ENCODE results near the gene VPS13D.

VPS13D gene

GRCh38 chr1:12195416-12195815 is 34.4 kb upstream of the VPS13D start:
- Histone ChIP-seq H3K9me3 (ENCODE audit: control insufficient read depth, insufficient read depth, low read length) (no peaks in the 10 kb centered on the region), H3K4me2 (ENCODE audit: low read length) (no peak overlapping the region)
- no peak for TF ChIP-seq CTCF (IDR thresholded peaks at IDR 0.05; ENCODE audit: low read depth, low read length, poor library complexity, severe bottlenecking)
- TF ChIP-seq EZH2phosphoT487 (IDR thresholded peaks at IDR 0.05; ENCODE audit: borderline replicate concordance, low read length), result no peak

GRCh38 chr1:12196641-12197482 is 33.0 kb upstream of the VPS13D start:
- peak overlapping the region; percentile 18 for H3K4me3 ChIP-seq (ENCODE audit: low read length)
- H3F3A ChIP-seq (ENCODE audit: control insufficient read depth, insufficient read depth), result peaks cover 6% of the 10 kb centered on the region
- peaks cover 56% of the 10 kb centered on the region for H3K4me1 ChIP-seq (ENCODE audit: control insufficient read depth, low read length)
- H3K9me3 ChIP-seq (ENCODE audit: control insufficient read depth, insufficient read depth, low read length), result no peaks in the 10 kb centered on the region
- H3K79me2 ChIP-seq (ENCODE audit: control insufficient read depth, low read length), result no peaks in the 10 kb centered on the region
- H3K27ac ChIP-seq (ENCODE audit: low read depth, low read length), result peak overlapping the region; percentile 42
- H4K20me1 ChIP-seq (ENCODE audit: control insufficient read depth, insufficient read depth, low read depth, low read length), result no peaks in the 10 kb centered on the region
- H3K9me2 ChIP-seq (replicated peaks; ENCODE audit: control insufficient read depth, low read length), result no peaks in the 10 kb centered on the region
- TF ChIP-seq EZH2phosphoT487 (IDR thresholded peaks at IDR 0.05; ENCODE audit: borderline replicate concordance, low read length) (no peak), CTCF (IDR thresholded peaks at IDR 0.05; ENCODE audit: low read depth, low read length, poor library complexity, severe bottlenecking) (peak; percentile 88)
- H3K4me2 ChIP-seq (ENCODE audit: low read length), result peak overlapping the region; percentile 37
- peaks cover 6% of the 10 kb centered on the region; the same call in 1 of the 2 replicates for H3K27me3 ChIP-seq (ENCODE audit: control insufficient read depth, low read length)
- no peaks in the 10 kb centered on the region for H3K36me3 ChIP-seq (ENCODE audit: control insufficient read depth, low read length)

More at GRCh38 chr1:12195416-12195815, 34.4 kb upstream of the VPS13D start:
- Histone ChIP-seq H3K9me2 (replicated peaks; ENCODE audit: control insufficient read depth, low read length) (no peaks in the 10 kb centered on the region), H3K4me1 (ENCODE audit: control insufficient read depth, low read length) (peaks cover 50% of the 10 kb centered on the region), H3K27ac (ENCODE audit: low read depth, low read length) (no peak overlapping the region), H3K36me3 (ENCODE audit: control insufficient read depth, low read length) (no peaks in the 10 kb centered on the region), H4K20me1 (ENCODE audit: control insufficient read depth, insufficient read depth, low read depth, low read length) (no peaks in the 10 kb centered on the region), H3F3A (ENCODE audit: control insufficient read depth, insufficient read depth) (peaks cover 6% of the 10 kb centered on the region), H3K79me2 (ENCODE audit: control insufficient read depth, low read length) (no peaks in the 10 kb centered on the region), H3K4me3 (ENCODE audit: low read length) (no peak overlapping the region), H3K27me3 (ENCODE audit: control insufficient read depth, low read length) (peaks cover 10% of the 10 kb centered on the region; the same call in 1 of the 2 replicates)

GRCh38 chr1:12197483-12197880 is 32.3 kb upstream of the VPS13D start:
- peak overlapping the region; percentile 42 for H3K27ac ChIP-seq (ENCODE audit: low read depth, low read length)
- H4K20me1 ChIP-seq (ENCODE audit: control insufficient read depth, insufficient read depth, low read depth, low read length), result no peaks in the 10 kb centered on the region
- H3K9me2 ChIP-seq (replicated peaks; ENCODE audit: control insufficient read depth, low read length), result no peaks in the 10 kb centered on the region
- peak overlapping the region; percentile 9 for H3K4me3 ChIP-seq (ENCODE audit: low read length)
- H3K9me3 ChIP-seq (ENCODE audit: control insufficient read depth, insufficient read depth, low read length), result no peaks in the 10 kb centered on the region
- no peak for TF ChIP-seq EZH2phosphoT487 (IDR thresholded peaks at IDR 0.05; ENCODE audit: borderline replicate concordance, low read length)
- no peak for TF ChIP-seq CTCF (IDR thresholded peaks at IDR 0.05; ENCODE audit: low read depth, low read length, poor library complexity, severe bottlenecking)
- peaks cover 3% of the 10 kb centered on the region; the same call in 1 of the 2 replicates for H3K27me3 ChIP-seq (ENCODE audit: control insufficient read depth, low read length)
- peaks cover 57% of the 10 kb centered on the region for H3K4me1 ChIP-seq (ENCODE audit: control insufficient read depth, low read length)
- H3K4me2 ChIP-seq (ENCODE audit: low read length), result peak overlapping the region; percentile 37
- H3F3A ChIP-seq (ENCODE audit: control insufficient read depth, insufficient read depth), result peaks cover 6% of the 10 kb centered on the region
- H3K79me2 ChIP-seq (ENCODE audit: control insufficient read depth, low read length), result no peaks in the 10 kb centered on the region
- no peaks in the 10 kb centered on the region for H3K36me3 ChIP-seq (ENCODE audit: control insufficient read depth, low read length)

Data from DOHH2 (cell line).